GM12891 (cell line): Measurements from ENCODE around the gene NEUROG2.
"Not testable (repeated sequence)": the region's sequence is repeated elsewhere in the genome, so short reads cannot be mapped to it uniquely, and the experiment has no call there.

Source experiments
- DNase-seq: peaks from one replicate; pipeline ENCODE4 v3.0.0; 2011; ENCODE audit warnings: low spot score; ENCODE audit not compliant: insufficient read length
- FAIRE-seq: peaks from 2 replicates; lab custom pipeline; 2011; peaks lifted over from hg19 to GRCh38; lab: Jason Lieb, UNC
- PAX5 ChIP-seq: IDR thresholded peaks from 2 replicates; pipeline ENCODE4 v1.6.1; 2011; ENCODE audit warnings: low read length, moderate library complexity, mild to moderate bottlenecking; ENCODE audit not compliant: insufficient read depth, severe bottlenecking
- POLR2A ChIP-seq: IDR thresholded peaks from 2 replicates; pipeline ENCODE4 v1.6.1; 2011; ENCODE audit warnings: low read depth, low read length, control low read depth
- POLR2AphosphoS5 ChIP-seq: IDR thresholded peaks from 2 replicates; pipeline ENCODE4 v1.6.1; 2011; ENCODE audit warnings: low read depth, low read length, control low read depth
- POU2F2 ChIP-seq: IDR thresholded peaks from 2 replicates; pipeline ENCODE4 v1.6.1; 2011; ENCODE audit warnings: low read depth, mild to moderate bottlenecking, control low read depth, low read length, moderate library complexity
- SPI1 ChIP-seq: IDR thresholded peaks from 2 replicates; pipeline ENCODE4 v1.6.1; 2011; ENCODE audit warnings: low read depth, low read length, control low read depth
- TAF1 ChIP-seq: IDR thresholded peaks from 2 replicates; pipeline ENCODE4 v1.6.1; 2011; ENCODE audit warnings: low read depth, low read length, control low read depth

Gene NEUROG2

GRCh38 chr4:112492321-112492720 is 23.7 kb downstream of the NEUROG2 start:
- TF ChIP-seq TAF1 (no peak), SPI1 (no peak), POLR2A (no peak), POLR2AphosphoS5 (no peak), POU2F2 (no peak), PAX5 (no peak)
- FAIRE-seq: no peak
- no peak for DNase-seq

GRCh38 chr4:112490808-112491207 is 25.2 kb downstream of the NEUROG2 start:
- FAIRE-seq, DNase-seq: not testable (repeated sequence)

GRCh38 chr4:112485930-112486329 is 30.1 kb downstream of the NEUROG2 start:
- no peak for TF ChIP-seq POLR2AphosphoS5
- no peak for TF ChIP-seq PAX5
- no peak for TF ChIP-seq POLR2A
- TF ChIP-seq TAF1: no peak
- TF ChIP-seq POU2F2: no peak
- no peak for TF ChIP-seq SPI1
- FAIRE-seq (no peak), DNase-seq (no peak)

- no peak for TF ChIP-seq SPI1
- no peak for TF ChIP-seq POU2F2
- no peak for TF ChIP-seq POLR2A
- TF ChIP-seq POLR2AphosphoS5: no peak
- no peak for TF ChIP-seq PAX5
- no peak for TF ChIP-seq TAF1
- no peak for FAIRE-seq
These were observed 42.0 kb downstream of the NEUROG2 start for GRCh38 chr4:112473985-112474384.

GRCh38 chr4:112472318-112472717 is 43.7 kb downstream of the NEUROG2 start:
- FAIRE-seq: no peak
- TF ChIP-seq TAF1: no peak
- TF ChIP-seq PAX5: no peak
- no peak for TF ChIP-seq POLR2AphosphoS5
- TF ChIP-seq POU2F2: no peak
- TF ChIP-seq SPI1: no peak
- no peak for TF ChIP-seq POLR2A

More at GRCh38 chr4:112473985-112474384, 42.0 kb downstream of the NEUROG2 start:
- no peak for DNase-seq

More at GRCh38 chr4:112472318-112472717, 43.7 kb downstream of the NEUROG2 start:
- no peak for DNase-seq
